ENCODE data around the gene TMED4. TPM values are rescaled to one million over a fixed set of nuclear protein-coding genes. Genes with fewer than 3 reads are reported as not detected.
"Not testable (repeated sequence)": the region's sequence is repeated elsewhere in the genome, so short reads cannot be mapped to it uniquely, and the experiment has no call there.

The TMED4 gene
- total RNA-seq, 3 donors from 2014 or later: 71.3 to 79.4 (median 71.4) TPM

GRCh38 chr7:44567884-44568283 is 14.1 kb downstream of the TMED4 start:
- H3K4me1 Mint-ChIP-seq (ENCODE audit: low read depth): peaks cover 16% of the 10 kb centered on the region
- DNase-seq (no peak), ATAC-seq (no peak)
- no peak overlapping the region for H3K4me3 Mint-ChIP-seq
- H3K27me3 Mint-ChIP-seq (ENCODE audit: low read depth): no peaks in the 10 kb centered on the region
- H3K9me3 Mint-ChIP-seq: no peaks in the 10 kb centered on the region
- H3K36me3 Mint-ChIP-seq (ENCODE audit: insufficient read depth): peaks cover 55% of the 10 kb centered on the region

DNA sequence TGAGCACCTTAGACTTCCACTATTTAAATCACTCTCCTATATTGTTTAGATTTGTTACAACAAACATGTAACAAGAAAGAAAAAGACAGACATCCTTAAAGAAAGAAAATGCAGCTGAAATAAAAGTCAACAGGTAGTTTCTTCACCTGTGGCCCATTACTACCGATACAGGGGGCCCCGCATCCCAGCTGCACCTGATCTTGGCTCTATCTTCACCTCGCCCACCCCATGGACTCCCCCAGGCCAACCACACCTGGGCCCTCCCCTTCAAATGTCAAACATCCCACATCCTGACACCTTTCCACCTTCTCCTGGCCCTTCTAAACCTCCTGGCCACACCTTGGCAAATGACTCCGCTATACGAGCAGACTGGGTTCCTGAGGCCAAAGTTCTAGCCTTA is 15.4 kb downstream of the TMED4 start:
- H3K9me3 Mint-ChIP-seq: no peaks in the 10 kb centered on the region
- peaks cover 8% of the 10 kb centered on the region for H3K4me1 Mint-ChIP-seq (ENCODE audit: low read depth)
- DNase-seq (no peak), ATAC-seq (no peak)
- H3K36me3 Mint-ChIP-seq (ENCODE audit: insufficient read depth): peaks cover 48% of the 10 kb centered on the region
- no peak overlapping the region for H3K4me3 Mint-ChIP-seq
- no peaks in the 10 kb centered on the region for H3K27me3 Mint-ChIP-seq (ENCODE audit: low read depth)

DNA sequence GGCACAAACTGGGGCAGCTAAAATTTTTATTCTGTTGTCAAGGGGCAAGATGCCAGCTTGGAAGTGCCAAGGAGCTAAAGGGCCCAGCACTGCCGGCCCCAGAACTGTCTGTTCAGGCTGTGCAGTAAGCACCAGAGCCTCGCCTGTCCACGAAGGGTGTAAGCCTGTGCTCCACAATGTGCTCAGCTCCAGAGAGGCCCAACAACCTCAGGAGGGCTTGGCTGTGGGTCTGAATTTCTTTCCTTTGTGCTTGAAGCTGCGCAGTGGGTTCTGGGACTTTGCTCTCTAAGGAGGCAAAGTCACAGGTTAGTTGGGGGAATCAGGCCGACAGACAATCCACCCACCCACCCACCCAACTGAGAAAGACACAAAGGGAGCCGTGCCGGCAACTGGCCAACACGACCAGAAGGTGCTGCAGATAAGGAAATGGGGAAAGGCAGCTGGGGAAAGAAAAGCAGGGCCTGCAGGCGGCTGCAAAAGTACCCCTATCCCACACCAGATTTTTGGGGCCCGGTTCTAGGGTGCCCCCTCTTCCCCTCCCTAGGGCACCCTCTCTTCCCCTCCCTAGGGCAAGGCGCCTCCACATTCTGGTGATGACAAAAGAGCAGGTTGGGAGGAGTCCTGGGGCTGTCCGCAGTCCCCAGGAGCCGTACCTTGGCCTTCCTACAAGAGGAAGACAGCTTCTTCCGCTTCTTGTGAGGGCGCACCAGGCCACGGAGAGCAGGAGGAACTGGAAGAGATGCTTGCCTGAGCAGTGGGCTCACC is 16.1 kb downstream of the TMED4 start:
- H3K36me3 Mint-ChIP-seq (ENCODE audit: insufficient read depth): peaks cover 42% of the 10 kb centered on the region
- no peak overlapping the region for H3K4me3 Mint-ChIP-seq
- peak; percentile 27 to 38 for ATAC-seq
- peaks cover 7% of the 10 kb centered on the region for H3K4me1 Mint-ChIP-seq (ENCODE audit: low read depth)
- no peaks in the 10 kb centered on the region for H3K9me3 Mint-ChIP-seq
- H3K27me3 Mint-ChIP-seq (ENCODE audit: low read depth): no peaks in the 10 kb centered on the region
- no peak for DNase-seq

GRCh38 chr7:44565097-44565794 is 16.8 kb downstream of the TMED4 start:
- Mint-ChIP-seq H3K9me3 (no peaks in the 10 kb centered on the region), H3K4me3 (no peak overlapping the region), H3K4me1 (ENCODE audit: low read depth) (peaks cover 7% of the 10 kb centered on the region), H3K36me3 (ENCODE audit: insufficient read depth) (peaks cover 39% of the 10 kb centered on the region), H3K27me3 (ENCODE audit: low read depth) (no peaks in the 10 kb centered on the region)
- peak; percentile 84 to 87 for ATAC-seq
- DNase-seq: peak; percentile 60

DNA sequence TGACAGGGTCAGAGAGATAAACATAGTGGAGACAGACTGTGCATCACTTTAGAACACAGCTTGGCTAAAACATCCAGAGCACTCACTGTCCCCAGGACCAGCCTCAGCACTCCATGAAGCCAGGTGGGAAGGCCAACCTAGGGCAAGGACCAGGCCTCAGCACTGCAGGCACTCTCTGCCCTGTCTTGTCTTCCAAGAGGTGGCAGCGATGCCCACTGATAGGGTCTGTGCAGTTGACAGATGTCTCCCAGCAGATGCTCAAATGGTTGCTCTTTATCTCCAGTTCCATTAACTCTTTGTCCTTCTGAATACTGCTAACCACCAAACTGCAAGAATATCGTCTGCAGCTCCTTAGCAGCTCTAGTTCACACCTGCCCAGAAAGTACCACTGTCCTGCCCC is 17.4 kb downstream of the TMED4 start:
- peaks cover 7% of the 10 kb centered on the region for H3K4me1 Mint-ChIP-seq (ENCODE audit: low read depth)
- ATAC-seq (no peak), DNase-seq (no peak)
- H3K9me3 Mint-ChIP-seq: no peaks in the 10 kb centered on the region
- H3K4me3 Mint-ChIP-seq: no peak overlapping the region
- H3K36me3 Mint-ChIP-seq (ENCODE audit: insufficient read depth): peaks cover 33% of the 10 kb centered on the region
- no peaks in the 10 kb centered on the region for H3K27me3 Mint-ChIP-seq (ENCODE audit: low read depth)

GRCh38 chr7:44563171-44563679 is 18.8 kb downstream of the TMED4 start:
- H3K9me3 Mint-ChIP-seq: no peaks in the 10 kb centered on the region
- no peak for DNase-seq
- H3K36me3 Mint-ChIP-seq (ENCODE audit: insufficient read depth): peaks cover 21% of the 10 kb centered on the region
- peaks cover 7% of the 10 kb centered on the region for H3K4me1 Mint-ChIP-seq (ENCODE audit: low read depth)
- no peak overlapping the region for H3K4me3 Mint-ChIP-seq
- H3K27me3 Mint-ChIP-seq (ENCODE audit: low read depth): no peaks in the 10 kb centered on the region
- no peak for ATAC-seq

GRCh38 chr7:44562622-44562962 is 19.4 kb downstream of the TMED4 start:
- not testable (repeated sequence) for H3K4me3 Mint-ChIP-seq; DNase-seq; ATAC-seq; H3K27me3 Mint-ChIP-seq (ENCODE audit: low read depth); H3K9me3 Mint-ChIP-seq; H3K4me1 Mint-ChIP-seq (ENCODE audit: low read depth)
- peaks cover 18% of the 10 kb centered on the region for H3K36me3 Mint-ChIP-seq (ENCODE audit: insufficient read depth)

- Mint-ChIP-seq H3K36me3 (ENCODE audit: insufficient read depth) (peaks cover 13% of the 10 kb centered on the region), H3K27me3 (ENCODE audit: low read depth) (no peaks in the 10 kb centered on the region), H3K9me3 (no peaks in the 10 kb centered on the region), H3K4me1 (ENCODE audit: low read depth) (peaks cover 7% of the 10 kb centered on the region), H3K4me3 (no peak overlapping the region)
- ATAC-seq: no peak
- no peak for DNase-seq
These were observed 19.9 kb downstream of the TMED4 start for GRCh38 chr7:44561962-44562621.

GRCh38 chr7:44561481-44561880 is 20.6 kb downstream of the TMED4 start:
- no peak for DNase-seq
- ATAC-seq: no peak
- Mint-ChIP-seq H3K9me3 (no peaks in the 10 kb centered on the region), H3K4me1 (ENCODE audit: low read depth) (peaks cover 7% of the 10 kb centered on the region), H3K27me3 (ENCODE audit: low read depth) (no peaks in the 10 kb centered on the region), H3K4me3 (no peak overlapping the region), H3K36me3 (ENCODE audit: insufficient read depth) (peaks cover 11% of the 10 kb centered on the region)

- ATAC-seq (no peak), DNase-seq (no peak)
- H3K36me3 Mint-ChIP-seq (ENCODE audit: insufficient read depth): peaks cover under 1% of the 10 kb centered on the region
- H3K27me3 Mint-ChIP-seq (ENCODE audit: low read depth): no peaks in the 10 kb centered on the region
- H3K9me3 Mint-ChIP-seq: no peaks in the 10 kb centered on the region
- H3K4me3 Mint-ChIP-seq: no peak overlapping the region
- no peaks in the 10 kb centered on the region for H3K4me1 Mint-ChIP-seq (ENCODE audit: low read depth)
These were observed 22.5 kb downstream of the TMED4 start for GRCh38 chr7:44559485-44559884.

GRCh38 chr7:44557485-44557884 is 24.5 kb downstream of the TMED4 start:
- H3K4me1 Mint-ChIP-seq (ENCODE audit: low read depth): no peaks in the 10 kb centered on the region

DNA sequence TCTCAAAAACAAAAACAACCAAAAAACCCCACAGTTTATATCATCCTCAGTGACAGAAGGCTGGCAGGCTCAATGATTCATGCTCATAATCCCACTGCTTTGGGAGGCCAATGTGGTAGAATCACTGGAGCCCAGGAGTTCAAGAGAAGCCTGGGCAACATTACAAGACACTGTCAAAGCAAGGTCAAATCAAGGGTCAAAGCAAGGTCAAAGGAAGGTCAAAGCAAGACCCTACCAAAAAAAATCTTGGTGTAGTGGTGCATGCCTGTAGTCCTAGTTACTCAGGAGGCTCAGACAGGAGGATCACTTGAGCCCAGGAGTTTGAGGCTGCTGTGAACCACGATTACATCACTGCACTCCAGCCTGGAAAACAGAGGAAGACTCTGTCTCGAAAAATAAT is 26.7 kb downstream of the TMED4 start:
- Mint-ChIP-seq H3K4me1 (ENCODE audit: low read depth) (no peaks in the 10 kb centered on the region), H3K9me3 (no peaks in the 10 kb centered on the region), H3K4me3 (no peak overlapping the region), H3K36me3 (ENCODE audit: insufficient read depth) (no peaks in the 10 kb centered on the region), H3K27me3 (ENCODE audit: low read depth) (no peaks in the 10 kb centered on the region)
- no peak for ATAC-seq
- no peak for DNase-seq

More at GRCh38 chr7:44557485-44557884, 24.5 kb downstream of the TMED4 start:
- Mint-ChIP-seq H3K36me3 (ENCODE audit: insufficient read depth) (no peaks in the 10 kb centered on the region), H3K27me3 (ENCODE audit: low read depth) (no peaks in the 10 kb centered on the region), H3K9me3 (no peaks in the 10 kb centered on the region), H3K4me3 (no peak overlapping the region)
- ATAC-seq (no peak), DNase-seq (no peak)

- H3K4me3 Mint-ChIP-seq; H3K4me1 Mint-ChIP-seq (ENCODE audit: low read depth); DNase-seq; H3K36me3 Mint-ChIP-seq (ENCODE audit: insufficient read depth); H3K27me3 Mint-ChIP-seq (ENCODE audit: low read depth); H3K9me3 Mint-ChIP-seq; ATAC-seq: not testable (repeated sequence)
These were observed 29.5 kb downstream of the TMED4 start for GRCh38 chr7:44552473-44553005.

DNA sequence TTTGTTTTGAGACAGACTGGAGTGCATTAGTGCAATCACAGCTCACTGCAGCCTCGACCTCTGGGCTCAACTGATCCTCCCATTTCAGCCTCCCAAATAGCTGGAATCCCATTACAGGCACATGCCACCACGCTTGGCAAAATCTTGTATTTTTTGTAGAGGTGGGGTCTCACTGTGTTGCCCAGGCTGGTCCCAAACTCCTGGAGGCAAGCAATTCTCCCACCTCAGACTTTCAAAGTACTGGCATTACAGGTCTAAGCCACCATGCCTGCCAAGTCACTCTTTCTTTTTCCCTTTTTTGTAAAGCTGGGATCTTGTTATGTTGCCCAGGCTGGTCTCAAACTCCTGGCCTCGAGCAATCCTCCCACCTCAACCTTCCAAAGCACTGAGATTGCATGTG is 32.6 kb downstream of the TMED4 start:
- peaks cover 8% of the 10 kb centered on the region for H3K27me3 Mint-ChIP-seq (ENCODE audit: low read depth)
- H3K4me3 Mint-ChIP-seq: no peak overlapping the region
- no peak for ATAC-seq

More for the DNA sequence above, 32.6 kb downstream of the TMED4 start:
- H3K9me3 Mint-ChIP-seq: no peaks in the 10 kb centered on the region
- no peaks in the 10 kb centered on the region for H3K36me3 Mint-ChIP-seq (ENCODE audit: insufficient read depth)
- no peak for DNase-seq
- peaks cover 5% of the 10 kb centered on the region for H3K4me1 Mint-ChIP-seq (ENCODE audit: low read depth)

Measured in activated T-cell treated with anti-CD3 and anti-CD28 coated beads, Interleukin-2, amount 50 U/mL, for 4 hours (primary cell).